Heart left ventricle (tissue), 16 donors: ENCODE results near the gene NUP188. TPM values are rescaled to one million over a fixed set of nuclear protein-coding genes. Genes with fewer than 3 reads are reported as not detected.

Experiments
- ATAC-seq, 4 donors: fragments of 200-7000 bp; cut with Tn5 transposase; one replicate each; pipeline ENCODE4 v1.9.1; 2020 to 2022; ENCODE audit warnings: moderate library complexity in 4 of 4, mild to moderate bottlenecking in 3 of 4, moderate number of reproducible peaks in 1 of 4
- DNase-seq, 5 donors: peaks; one replicate each; pipeline ENCODE4 v3.0.0-alpha.2; 2020
- H3K27ac ChIP-seq, 12 donors: fragments of 200-600 bp; sonication (generic) in 4 of 12; one replicate each; pipeline versions ENCODE4 v1.5.0 to v1.8.0; 2016 to 2022; ENCODE audit warnings: mild to moderate bottlenecking in 2 of 12
- H3K27me3 ChIP-seq, 9 donors: fragments of 200-600 bp; sonication (generic) in 2 of 9; one replicate each; pipeline versions ENCODE4 v1.5.1 to v1.8.0; 2016 to 2022; ENCODE audit warnings: mild to moderate bottlenecking in 3 of 9
- H3K36me3 ChIP-seq, 9 donors: fragments of 200-600 bp; sonication (generic) in 2 of 9; one replicate each; pipeline versions ENCODE4 v1.5.0 to v1.8.0; 2018 to 2022; ENCODE audit warnings: mild to moderate bottlenecking in 2 of 9
- H3K4me1 ChIP-seq, 12 donors: fragments of 200-600 bp; sonication (generic) in 4 of 12; one replicate each; pipeline versions ENCODE4 v1.5.0 to v1.8.0; 2016 to 2022; ENCODE audit warnings: mild to moderate bottlenecking in 3 of 12
- H3K4me3 ChIP-seq, 12 donors: fragments of 200-600 bp; sonication (generic) in 4 of 12; one replicate each; pipeline versions ENCODE4 v1.5.0 to v1.8.0; 2017 to 2022; ENCODE audit warnings: mild to moderate bottlenecking in 9 of 12, moderate library complexity in 4 of 12
- H3K9me3 ChIP-seq, 12 donors: fragments of 200-600 bp; sonication (generic) in 4 of 12; one replicate each; pipeline versions ENCODE4 v1.5.0 to v1.8.0; 2016 to 2022; ENCODE audit warnings: mild to moderate bottlenecking in 1 of 12
- POLR2A ChIP-seq, 2 donors: fragments of 450-650 bp; IDR thresholded peaks; one replicate each; pipeline ENCODE4 v1.6.1; 2017; ENCODE audit warnings: antibody characterized with exemption in 2 of 2, mild to moderate bottlenecking in 2 of 2, moderate library complexity in 2 of 2
- WGBS, 4 donors: extraction: QIAGEN DNeasy Blood & Tissue Kit in 2 of 4; methylation state at CpG; one replicate each; pipeline versions ENCODE4 v1.1.5 to v1.1.7; 2013 to 2018; 5-methylcytosine and 5-hydroxymethylcytosine counted together
- intact Hi-C, 10 donors: fragments of 100-400 bp; cut with DNase I; formaldehyde crosslinking; loops; one replicate each; pipeline versions ENCODE4 v1.11.1 to v1.14.2; 2022
- polyA plus RNA-seq, 2 donors: library from polyadenylated mRNA; stranded (reverse); fragments of 200-250 nt; gene quantifications; one replicate each; pipeline ENCODE4 v1.2.3, GENCODE V29; 2013
- total RNA-seq, 9 donors: library from RNA; depleted of rRNA in 2 of 9; stranded (reverse); fragments of >200 nt in 2 of 9; fragmentation: NEBNext Ultra II Directional in 3 of 9; extraction: Animal tissue kit (Norgen Biotek cat#: 25700) in 3 of 9; gene quantifications; one replicate each; pipeline versions ENCODE4 v1.1.0 to v1.2.4, GENCODE V29; 2016 to 2023
- TF ChIP-seq, protein P1 (sequence below), 12 donors: fragments of 200-600 bp; sonication (generic) in 4 of 12; IDR thresholded peaks; one replicate each; pipeline versions ENCODE4 v1.5.0 to v1.8.0; 2018 to 2022; ENCODE audit warnings: antibody characterized with exemption in 12 of 12, mild to moderate bottlenecking in 5 of 12
- donor health status: ischemic (EF 13 %, LVEDD 7.1; RV severe dilation, severe dysfunction).
- donor health status: healthy with polysubstance abuse.
- donor health status: DM: no; HTN: yes; CAD: no.
- donor health status: DM: no; HTN: no; CAD: no.
- donor health status: ischemic (EF 25% LVEDD 6.9; RV normal size, moderate dysfunction).
- donor health status: ischemic (EF 25% LVEDD 5.7; RV mildly dilated, moderate dysfunction).
- donor health status: healthy.
- donor health status: DM: yes; HTN: yes; CAD: no.
- donor health status: ischemic (EF 35%, LVEDD 5.7; RV mildly dilated, moderate dysfunction).
- donor health status: nonischemic (EF 11% LVEDD 7.7; RV severe dilation, severe dysfunction).
- donor health status: DM: yes; HTN: yes; CAD: no.
- donor health status: PGD.
- donor health status: ischemic (EF 29% LVEDD 5.4; RV normal size, mild dysfunction).
- donor health status: nonischemic (EF 23%, LVEDD 6.1; RV moderate dilation, normal function).

Gene NUP188
- total and polyA plus RNA-seq, 11 donors, result 10.6 to 35.1 (median 22.6) TPM

DNA sequence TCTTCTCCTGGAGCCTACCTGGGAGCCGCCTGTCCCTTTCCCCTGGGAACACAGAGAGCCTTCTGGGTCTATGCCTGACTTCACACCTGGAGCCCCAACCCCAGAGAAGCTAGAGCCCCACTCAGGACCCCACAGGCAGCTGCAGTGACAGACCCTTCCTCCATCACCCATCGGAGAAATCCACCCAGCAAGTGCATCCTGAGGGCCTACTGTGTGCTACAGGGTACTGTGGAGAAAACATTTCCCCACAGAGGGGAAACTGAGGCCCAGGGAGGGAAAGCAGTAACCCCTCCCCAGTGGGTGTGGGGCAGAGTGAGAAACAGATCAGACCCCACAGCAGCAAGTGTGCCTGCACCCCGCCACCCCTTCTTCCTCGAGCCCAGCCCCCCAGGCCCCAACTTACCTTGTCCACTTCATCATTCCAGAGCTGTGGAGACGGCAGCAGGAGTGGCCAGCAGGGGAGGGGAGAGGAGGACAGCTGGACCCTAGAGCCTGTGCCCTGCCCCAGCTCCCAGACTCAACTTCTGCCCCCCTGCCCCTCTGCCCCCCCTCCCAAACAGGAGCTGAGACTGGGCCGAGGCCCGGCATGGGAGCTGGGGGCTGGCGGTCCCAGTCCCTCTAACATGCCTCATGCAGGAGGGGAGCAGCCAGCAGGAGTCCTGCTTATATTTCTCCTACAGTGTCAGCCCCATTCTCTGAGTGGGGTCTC lies 62.9 kb downstream of the NUP188 start:
- TF ChIP-seq POLR2A (IDR thresholded peaks at IDR 0.05), result no peak
- TF ChIP-seq, protein P1, sequence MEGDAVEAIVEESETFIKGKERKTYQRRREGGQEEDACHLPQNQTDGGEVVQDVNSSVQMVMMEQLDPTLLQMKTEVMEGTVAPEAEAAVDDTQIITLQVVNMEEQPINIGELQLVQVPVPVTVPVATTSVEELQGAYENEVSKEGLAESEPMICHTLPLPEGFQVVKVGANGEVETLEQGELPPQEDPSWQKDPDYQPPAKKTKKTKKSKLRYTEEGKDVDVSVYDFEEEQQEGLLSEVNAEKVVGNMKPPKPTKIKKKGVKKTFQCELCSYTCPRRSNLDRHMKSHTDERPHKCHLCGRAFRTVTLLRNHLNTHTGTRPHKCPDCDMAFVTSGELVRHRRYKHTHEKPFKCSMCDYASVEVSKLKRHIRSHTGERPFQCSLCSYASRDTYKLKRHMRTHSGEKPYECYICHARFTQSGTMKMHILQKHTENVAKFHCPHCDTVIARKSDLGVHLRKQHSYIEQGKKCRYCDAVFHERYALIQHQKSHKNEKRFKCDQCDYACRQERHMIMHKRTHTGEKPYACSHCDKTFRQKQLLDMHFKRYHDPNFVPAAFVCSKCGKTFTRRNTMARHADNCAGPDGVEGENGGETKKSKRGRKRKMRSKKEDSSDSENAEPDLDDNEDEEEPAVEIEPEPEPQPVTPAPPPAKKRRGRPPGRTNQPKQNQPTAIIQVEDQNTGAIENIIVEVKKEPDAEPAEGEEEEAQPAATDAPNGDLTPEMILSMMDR (IDR thresholded peaks at IDR 0.05), result no peak
- Histone ChIP-seq H3K36me3 (peaks cover 0 to 95% (median 80%) of the 10 kb centered on the region in 9 donors), H3K4me1 (peaks cover 0 to 22% (median 12%) of the 10 kb centered on the region in 12 donors), H3K9me3 (no peaks in the 10 kb centered on the region), H3K4me3 (no peak overlapping the region), H3K27ac (no peak overlapping the region), H3K27me3 (no peaks in the 10 kb centered on the region)
- no peak for DNase-seq
- intact Hi-C loops, result no loop called here
- no peak for ATAC-seq
- 89 to 100% (median 96%) methylated on average over 5 to 8 of the region's 8 CpGs for WGBS, 4 donors

DNA sequence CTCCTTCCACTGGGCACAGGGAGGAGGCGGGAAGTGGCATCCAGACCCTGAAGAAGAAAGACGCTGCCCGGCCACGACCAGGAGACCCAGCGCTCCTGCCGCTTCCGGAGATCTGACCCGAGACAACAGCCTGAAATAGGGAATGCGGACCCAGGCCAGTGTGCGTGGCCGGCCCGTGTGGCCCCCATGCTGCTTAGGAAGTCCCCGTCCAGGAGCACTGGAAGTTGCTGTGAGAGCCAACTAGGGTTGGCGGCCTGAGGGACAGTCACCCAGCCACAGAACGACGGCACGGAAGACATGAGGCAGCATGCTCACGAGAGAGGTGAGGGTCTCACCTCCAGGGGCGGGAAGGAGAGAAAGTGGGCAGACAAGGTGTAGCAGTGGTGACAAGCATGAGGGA lies 63.7 kb downstream of the NUP188 start:
- no peak overlapping the region for H3K27ac ChIP-seq
- H3K4me3 ChIP-seq, result no peak overlapping the region
- no peaks in the 10 kb centered on the region for H3K27me3 ChIP-seq
- 94 to 97% (median 95%) methylated on average over 9 to 19 of the region's 19 CpGs for WGBS, 4 donors
- intact Hi-C loops, result no loop called here
- no peak for TF ChIP-seq POLR2A (IDR thresholded peaks at IDR 0.05)
- TF ChIP-seq, protein P1 (IDR thresholded peaks at IDR 0.05), result no peak
- DNase-seq (no peak), ATAC-seq (no peak)
- no peaks in the 10 kb centered on the region for H3K9me3 ChIP-seq
- H3K4me1 ChIP-seq, result peaks cover 0 to 21% (median 12%) of the 10 kb centered on the region in 12 donors
- H3K36me3 ChIP-seq, result peaks cover 0 to 93% (median 76%) of the 10 kb centered on the region in 9 donors

DNA sequence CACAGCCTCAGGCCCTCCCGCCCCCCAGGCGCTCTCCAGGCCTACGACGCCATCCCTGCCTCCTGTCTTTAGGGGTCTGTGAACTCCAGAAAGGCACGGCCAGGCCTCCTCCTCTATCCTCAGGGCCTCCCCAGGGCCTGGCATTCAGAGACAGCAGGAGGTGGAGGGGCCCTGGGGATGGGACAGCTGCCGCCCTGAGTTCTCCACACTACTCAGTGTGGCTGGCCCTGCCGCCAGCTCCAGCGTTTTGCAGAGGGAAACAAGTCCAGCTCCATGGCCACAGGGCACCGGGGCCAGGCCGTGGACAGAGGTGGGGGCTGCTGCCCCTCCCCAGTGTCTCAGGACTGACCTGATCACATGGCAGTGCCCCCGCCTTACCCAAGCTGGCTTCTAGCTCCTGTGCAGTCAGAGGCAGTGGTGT lies 64.3 kb downstream of the NUP188 start:
- Histone ChIP-seq H3K4me1 (peaks cover 0 to 15% (median 7%) of the 10 kb centered on the region in 12 donors), H3K27ac (no peak overlapping the region), H3K36me3 (peaks cover 0 to 88% (median 70%) of the 10 kb centered on the region in 9 donors), H3K27me3 (no peaks in the 10 kb centered on the region), H3K4me3 (no peak overlapping the region), H3K9me3 (no peaks in the 10 kb centered on the region)
- WGBS, 4 donors, result 83 to 95% (median 92%) methylated on average over 5 to 11 of the region's 11 CpGs
- intact Hi-C loops, result no loop called here
- no peak for DNase-seq
- TF ChIP-seq, protein P1 (IDR thresholded peaks at IDR 0.05), result no peak
- no peak for TF ChIP-seq POLR2A (IDR thresholded peaks at IDR 0.05)
- ATAC-seq, result no peak

DNA sequence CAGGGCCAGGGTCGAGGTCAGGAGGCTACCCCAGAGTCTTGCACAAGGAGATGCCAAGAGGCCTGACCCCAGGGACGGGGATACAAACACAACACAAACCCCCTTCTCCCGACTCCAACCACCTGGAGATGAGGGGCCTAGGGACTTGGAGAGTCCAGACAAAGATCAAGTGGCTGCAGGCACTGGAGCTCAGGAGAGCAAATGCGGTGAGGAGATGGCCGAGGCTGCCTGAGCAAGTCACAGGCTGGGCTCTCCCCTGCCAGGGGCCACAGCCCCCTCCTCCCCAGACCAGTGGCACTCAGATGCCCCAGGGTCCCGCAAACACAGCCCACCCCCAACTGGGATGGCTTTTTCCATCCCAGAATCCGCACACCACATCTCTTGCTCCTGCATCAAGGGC lies 64.8 kb downstream of the NUP188 start:
- H3K36me3 ChIP-seq, result peaks cover 0 to 82% (median 72%) of the 10 kb centered on the region in 9 donors
- no peak for DNase-seq
- H3K27me3 ChIP-seq, result no peaks in the 10 kb centered on the region
- intact Hi-C loops, result no loop called here
- WGBS, 4 donors, result 80 to 92% (median 87%) methylated on average over 5 to 7 of the region's 7 CpGs
- no peak for ATAC-seq
- no peaks in the 10 kb centered on the region for H3K9me3 ChIP-seq
- TF ChIP-seq, protein P1 (IDR thresholded peaks at IDR 0.05), result no peak
- no peak for TF ChIP-seq POLR2A (IDR thresholded peaks at IDR 0.05)
- peaks cover 0 to 10% (median 2%) of the 10 kb centered on the region in 12 donors for H3K4me1 ChIP-seq
- H3K4me3 ChIP-seq, result no peak overlapping the region
- H3K27ac ChIP-seq, result no peak overlapping the region
